Chondrocyte (in vitro differentiated cells): Measurements from ENCODE around the gene CFL1. TPM values are rescaled to one million over a fixed set of nuclear protein-coding genes. Genes with fewer than 3 reads are reported as not detected.
A peak's percentile ranks its signal among the peaks of the same experiment; 100 is the strongest.
"Not testable (repeated sequence)": the region's sequence is repeated elsewhere in the genome, so short reads cannot be mapped to it uniquely, and the experiment has no call there.

Experiments
- DNase-seq: peaks from one replicate; pipeline ENCODE4 v3.0.0; 2021; ENCODE audit warnings: mixed read lengths, low spot score
- H3K27ac Mint-ChIP-seq: one replicate; pipeline ENCODE4 v1.8.0; 2021; ENCODE audit warnings: mild to moderate bottlenecking, moderate library complexity, mixed read lengths; ENCODE audit not compliant: unreplicated experiment
- H3K27me3 Mint-ChIP-seq: 2 replicates; pipeline ENCODE4 v1.8.0; 2021; ENCODE audit warnings: low read depth, mixed read lengths
- H3K36me3 Mint-ChIP-seq: 2 replicates; pipeline ENCODE4 v1.8.0; 2021; ENCODE audit warnings: low read depth, mixed read lengths
- H3K4me1 Mint-ChIP-seq: 2 replicates; pipeline ENCODE4 v1.8.0; 2021; ENCODE audit warnings: low read depth, mild to moderate bottlenecking, mixed read lengths
- H3K4me3 Mint-ChIP-seq: one replicate; pipeline ENCODE4 v1.8.0; 2021; ENCODE audit warnings: mild to moderate bottlenecking, moderate library complexity, mixed read lengths; ENCODE audit not compliant: unreplicated experiment
- H3K9me3 Mint-ChIP-seq: 2 replicates; pipeline ENCODE4 v1.8.0; 2021; ENCODE audit warnings: low read depth, mixed read lengths
- total RNA-seq: library from RNA; stranded (reverse); gene quantifications from 3 replicates; pipeline ENCODE4 v1.2.1, GENCODE V29; 2021
- TF ChIP-seq, protein P1 (sequence below): fragments of 200-600 bp; sonication (generic); IDR thresholded peaks from 2 replicates; pipeline ENCODE4 v1.5.0; 2021; ENCODE audit warnings: antibody characterized with exemption, mild to moderate bottlenecking, moderate library complexity

CFL1 gene
- total RNA-seq, 1 donor from 2014 or later = 1,222 TPM

DNA sequence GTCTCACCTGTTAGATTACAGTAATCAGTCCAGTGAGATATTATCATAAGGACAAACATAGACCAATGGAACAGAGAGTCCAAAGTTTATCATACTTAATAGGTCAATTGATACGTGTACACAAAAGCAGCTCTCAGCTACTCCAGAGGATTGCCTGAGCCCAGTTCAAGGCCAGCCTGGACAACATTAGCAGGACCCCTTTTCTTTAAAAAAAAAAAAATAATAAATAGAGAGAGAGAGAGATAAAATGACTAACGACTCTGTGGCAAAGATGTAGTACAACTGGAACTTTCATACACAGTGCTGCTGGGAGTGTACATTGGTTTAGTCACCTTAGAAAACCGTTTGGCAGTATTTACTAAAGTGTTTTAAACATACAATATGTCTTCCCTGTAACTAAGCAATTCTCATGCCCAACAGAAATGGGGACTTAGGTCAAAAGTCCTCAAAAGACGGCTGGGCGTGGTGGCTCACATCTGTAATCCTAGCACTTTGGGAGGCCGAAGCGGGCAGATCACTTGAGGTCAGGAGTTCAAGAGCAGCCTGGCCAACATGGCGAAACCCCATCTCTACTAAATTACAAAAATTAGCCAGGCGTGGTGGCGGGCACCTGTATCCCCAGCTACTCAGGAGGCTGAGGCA, 13.6 kb downstream of the CFL1 start:
- DNase-seq = no peak
- no peaks in the 10 kb centered on the region for H3K4me1 Mint-ChIP-seq
- no peaks in the 10 kb centered on the region for H3K36me3 Mint-ChIP-seq
- TF ChIP-seq, protein P1, sequence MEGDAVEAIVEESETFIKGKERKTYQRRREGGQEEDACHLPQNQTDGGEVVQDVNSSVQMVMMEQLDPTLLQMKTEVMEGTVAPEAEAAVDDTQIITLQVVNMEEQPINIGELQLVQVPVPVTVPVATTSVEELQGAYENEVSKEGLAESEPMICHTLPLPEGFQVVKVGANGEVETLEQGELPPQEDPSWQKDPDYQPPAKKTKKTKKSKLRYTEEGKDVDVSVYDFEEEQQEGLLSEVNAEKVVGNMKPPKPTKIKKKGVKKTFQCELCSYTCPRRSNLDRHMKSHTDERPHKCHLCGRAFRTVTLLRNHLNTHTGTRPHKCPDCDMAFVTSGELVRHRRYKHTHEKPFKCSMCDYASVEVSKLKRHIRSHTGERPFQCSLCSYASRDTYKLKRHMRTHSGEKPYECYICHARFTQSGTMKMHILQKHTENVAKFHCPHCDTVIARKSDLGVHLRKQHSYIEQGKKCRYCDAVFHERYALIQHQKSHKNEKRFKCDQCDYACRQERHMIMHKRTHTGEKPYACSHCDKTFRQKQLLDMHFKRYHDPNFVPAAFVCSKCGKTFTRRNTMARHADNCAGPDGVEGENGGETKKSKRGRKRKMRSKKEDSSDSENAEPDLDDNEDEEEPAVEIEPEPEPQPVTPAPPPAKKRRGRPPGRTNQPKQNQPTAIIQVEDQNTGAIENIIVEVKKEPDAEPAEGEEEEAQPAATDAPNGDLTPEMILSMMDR = no peak
- no peak overlapping the region for H3K4me3 Mint-ChIP-seq
- no peaks in the 10 kb centered on the region for H3K27me3 Mint-ChIP-seq
- H3K9me3 Mint-ChIP-seq = no peaks in the 10 kb centered on the region
- H3K27ac Mint-ChIP-seq = no peak overlapping the region

DNA sequence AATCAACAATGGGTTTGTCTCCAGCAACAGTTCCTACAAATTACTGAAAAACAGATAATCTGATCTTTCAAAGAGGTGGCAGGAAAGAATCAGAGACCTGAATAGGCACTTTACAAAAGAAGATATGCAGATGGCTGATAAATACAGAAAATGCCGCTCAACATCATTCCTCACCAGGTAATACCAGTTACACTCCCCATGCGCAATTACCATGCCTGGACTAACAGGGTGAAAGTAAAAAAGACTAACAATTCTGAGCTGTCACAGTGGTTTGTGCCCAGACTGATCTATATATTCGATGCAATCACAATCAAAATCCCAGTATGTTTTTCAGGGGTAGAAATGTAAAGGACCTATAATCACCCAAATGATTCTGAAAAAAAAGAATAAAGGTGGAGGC, 14.2 kb downstream of the CFL1 start:
- Mint-ChIP-seq H3K9me3 (no peaks in the 10 kb centered on the region), H3K4me1 (no peaks in the 10 kb centered on the region), H3K27ac (no peak overlapping the region), H3K27me3 (no peaks in the 10 kb centered on the region), H3K4me3 (no peak overlapping the region), H3K36me3 (no peaks in the 10 kb centered on the region)
- TF ChIP-seq, protein P1 = no peak
- DNase-seq = no peak

DNA sequence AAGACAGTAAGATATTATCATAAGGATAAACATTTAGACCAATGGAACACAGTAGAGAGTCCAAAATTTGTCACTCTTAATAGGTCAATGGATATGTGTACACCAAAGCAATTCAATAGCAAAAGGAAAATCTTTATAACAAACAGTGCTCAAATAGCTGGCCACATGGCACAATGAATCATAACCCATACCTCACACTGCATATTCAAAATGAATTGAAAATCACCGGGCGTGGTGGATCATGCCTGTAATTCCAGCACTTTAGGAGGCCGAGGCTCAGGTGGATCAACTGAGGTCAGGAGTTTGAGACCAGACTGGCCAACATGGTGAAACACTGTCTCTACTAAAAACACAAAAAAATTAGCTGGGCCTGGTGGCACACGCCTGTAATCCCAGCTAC, 15.8 kb downstream of the CFL1 start:
- H3K27ac Mint-ChIP-seq = no peak overlapping the region
- TF ChIP-seq, protein P1 = no peak
- H3K36me3 Mint-ChIP-seq = no peaks in the 10 kb centered on the region
- no peaks in the 10 kb centered on the region for H3K4me1 Mint-ChIP-seq
- no peak overlapping the region for H3K4me3 Mint-ChIP-seq
- no peaks in the 10 kb centered on the region for H3K27me3 Mint-ChIP-seq
- H3K9me3 Mint-ChIP-seq = no peaks in the 10 kb centered on the region
- DNase-seq = no peak

DNA sequence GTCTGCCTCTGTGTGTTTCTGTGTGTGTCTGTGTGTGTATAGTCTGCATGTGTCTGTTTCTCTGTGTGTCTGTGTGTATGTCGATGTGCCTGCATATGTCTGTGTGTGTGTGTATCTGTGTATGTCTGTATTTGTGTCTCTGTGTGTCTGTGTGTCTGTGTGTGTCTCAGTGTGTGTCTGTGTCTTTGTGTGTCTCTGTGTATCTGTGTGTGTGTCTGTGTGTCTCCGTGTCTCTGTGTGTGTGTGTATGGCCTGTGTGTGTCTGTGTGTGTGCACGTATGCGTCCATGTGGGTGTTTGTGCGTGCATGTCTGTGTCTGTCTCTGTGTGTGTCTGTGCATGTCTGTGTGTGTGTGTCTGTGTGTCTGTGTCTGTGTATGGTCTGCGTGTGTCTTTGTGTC, 23.8 kb downstream of the CFL1 start:
- Mint-ChIP-seq H3K27ac (no peak overlapping the region), H3K9me3 (no peaks in the 10 kb centered on the region), H3K4me3 (no peak overlapping the region), H3K4me1 (peaks cover 9% of the 10 kb centered on the region), H3K36me3 (peaks cover 5% of the 10 kb centered on the region), H3K27me3 (peaks cover 5% of the 10 kb centered on the region)
- no peak for DNase-seq
- TF ChIP-seq, protein P1 = no peak

DNA sequence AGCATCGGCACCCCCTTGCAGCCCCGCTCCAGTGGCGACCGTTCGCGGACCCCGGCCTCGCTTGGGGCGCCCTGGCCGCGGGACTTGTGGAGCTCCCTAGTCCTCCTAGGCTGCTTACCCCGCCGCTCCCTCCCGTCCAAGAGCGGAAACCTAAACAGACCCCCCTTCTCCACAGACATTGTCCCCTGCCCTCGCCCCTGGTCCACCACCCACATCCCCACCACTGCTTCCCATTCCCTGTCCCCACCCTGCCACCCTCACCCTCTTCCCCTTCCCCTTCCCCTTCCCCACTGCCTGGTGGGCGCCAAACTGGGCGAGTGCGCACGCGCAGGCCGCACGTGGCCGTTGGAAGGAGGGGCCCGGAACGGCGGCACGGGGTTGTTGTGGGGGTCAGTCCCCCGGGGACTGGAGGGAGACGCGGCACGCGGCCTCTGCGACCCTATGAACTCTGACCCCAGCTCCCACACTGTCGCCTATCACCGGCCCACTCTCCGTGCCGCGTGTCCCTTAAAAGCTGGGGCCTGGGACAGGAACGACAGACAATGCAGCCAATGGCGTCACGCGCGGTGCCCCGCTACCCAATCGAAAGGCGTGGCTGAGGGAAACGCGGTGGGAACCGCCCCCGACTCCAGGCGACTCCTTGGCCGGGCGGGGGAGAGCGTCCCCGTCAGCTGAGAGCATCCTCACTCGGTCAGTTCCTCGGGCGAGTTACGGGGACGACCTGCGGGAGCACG, 24.5 kb downstream of the CFL1 start, which contains the start of gene SNX32:
TSS of gene SNX32 (plus strand) at position 667 of the 734 bp plus-strand sequence. CDS start 103 bp downstream, outside the sequence.
- H3K9me3 Mint-ChIP-seq = no peaks in the 10 kb centered on the region
- H3K4me1 Mint-ChIP-seq = peaks cover 9% of the 10 kb centered on the region
- H3K36me3 Mint-ChIP-seq = peaks cover 5% of the 10 kb centered on the region
- peak; percentile 98 for DNase-seq
- no peak within 1 kb of the TSS for H3K4me3 Mint-ChIP-seq
- TF ChIP-seq, protein P1 = no peak
- H3K27ac Mint-ChIP-seq = peak within 1 kb of the TSS; percentile 50
- peaks cover 5% of the 10 kb centered on the region for H3K27me3 Mint-ChIP-seq

DNA sequence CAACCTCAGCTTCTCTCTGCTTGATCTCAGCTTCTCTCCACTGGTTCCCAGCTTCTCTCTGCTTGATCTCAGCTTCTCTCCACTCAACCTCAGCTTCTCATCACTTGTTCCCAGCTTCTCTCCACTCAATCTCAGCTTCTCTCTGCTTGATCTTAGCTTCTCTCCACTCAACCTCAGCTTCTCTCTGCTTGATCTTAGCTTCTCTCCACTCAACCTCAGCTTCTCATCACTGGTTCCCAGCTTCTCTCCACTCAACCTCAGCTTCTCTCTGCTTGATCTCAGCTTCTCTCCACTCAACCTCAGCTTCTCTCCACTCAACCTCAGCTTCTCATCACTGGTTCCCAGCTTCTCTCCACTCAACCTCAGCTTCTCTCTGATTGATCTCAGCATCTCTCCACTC, 25.7 kb downstream of the CFL1 start:
- not testable (repeated sequence) for H3K27me3 Mint-ChIP-seq, H3K36me3 Mint-ChIP-seq, H3K9me3 Mint-ChIP-seq, H3K4me1 Mint-ChIP-seq, H3K4me3 Mint-ChIP-seq, H3K27ac Mint-ChIP-seq, DNase-seq
